Caco-2 (cell line): ENCODE results near the gene METTL13. TPM values are rescaled to one million over a fixed set of nuclear protein-coding genes. Genes with fewer than 3 reads are reported as not detected.

Experiments used
- BruUV-seq: library from RNA; stranded (reverse); fragments of 400-500 nt; replicated peaks from 2 replicates; lab custom pipeline; 2021; lab: Mats Ljungman, UMichigan
- CTCF ChIA-PET: fragments of 300-600 bp; sonication (Branson Sonifier 250); formaldehyde crosslinking; loops from one replicate; lab custom pipeline; 2022; ENCODE audit warnings: antibody characterized with exemption; lab: Charles Lee
- POLR2A ChIA-PET: fragments of 300-600 bp; sonication (Branson Sonifier 250); formaldehyde crosslinking; loops from one replicate; lab custom pipeline; 2022; ENCODE audit warnings: antibody characterized with exemption; lab: Charles Lee
- DNase-seq, 2 experiments: peaks; one replicate each; pipeline versions ENCODE4 v3.0.0 to v3.0.0-alpha.2; 2020 to 2022
- H3K27me3 ChIP-seq: replicated peaks from 2 replicates; pipeline ENCODE4 v1.6.0; 2011; ENCODE audit warnings: low read length; ENCODE audit not compliant: control insufficient read depth, insufficient read depth
- H3K36me3 ChIP-seq: 2 replicates; pipeline ENCODE4 v1.5.1; 2011; ENCODE audit warnings: low read length; ENCODE audit not compliant: control insufficient read depth, insufficient read depth
- H3K4me1 ChIP-seq: fragments of 250-450 bp; sonication (Bioruptor Pico); 2 replicates; pipeline ENCODE4 v1.5.1; 2020; ENCODE audit warnings: mild to moderate bottlenecking
- H3K4me3 ChIP-seq: 2 replicates; pipeline ENCODE4 v1.5.1; 2011; ENCODE audit warnings: low read depth, mild to moderate bottlenecking, control low read depth, low read length
- H3K9me3 ChIP-seq: fragments of 250-450 bp; sonication (Bioruptor Pico); 2 replicates; pipeline ENCODE4 v1.5.1; 2020; ENCODE audit warnings: mild to moderate bottlenecking, moderate library complexity
- H3K27ac Mint-ChIP-seq: one replicate; pipeline ENCODE4 v1.8.0; 2022; ENCODE audit warnings: mixed read lengths; ENCODE audit not compliant: unreplicated experiment
- H3K27me3 Mint-ChIP-seq: one replicate; pipeline ENCODE4 v1.8.0; 2022; ENCODE audit warnings: mixed read lengths; ENCODE audit not compliant: insufficient read depth, unreplicated experiment
- H3K36me3 Mint-ChIP-seq: one replicate; pipeline ENCODE4 v1.8.0; 2022; ENCODE audit warnings: mild to moderate bottlenecking, mixed read lengths; ENCODE audit not compliant: insufficient read depth, unreplicated experiment
- H3K4me1 Mint-ChIP-seq: one replicate; pipeline ENCODE4 v1.8.0; 2022; ENCODE audit warnings: low read depth, mixed read lengths; ENCODE audit not compliant: unreplicated experiment
- H3K4me3 Mint-ChIP-seq: one replicate; pipeline ENCODE4 v1.8.0; 2022; ENCODE audit warnings: mild to moderate bottlenecking, moderate library complexity, mixed read lengths; ENCODE audit not compliant: unreplicated experiment
- H3K9me3 Mint-ChIP-seq: one replicate; pipeline ENCODE4 v1.8.0; 2022; ENCODE audit warnings: mixed read lengths; ENCODE audit not compliant: unreplicated experiment
- intact Hi-C: fragments of 100-400 bp; cut with micrococcal nuclease; formaldehyde crosslinking; loops from one replicate; pipeline ENCODE4 v1.10.0; 2022; ENCODE audit not compliant: unreplicated experiment
- total RNA-seq: library from RNA; stranded (reverse); gene quantifications from 2 replicates; pipeline ENCODE4 v1.2.3, GENCODE V29; 2022
- TF ChIP-seq, protein P1 (sequence below), 2 experiments: fragments of 200-600 bp in 1 of 2; IDR thresholded peaks; 1 replicate in 1 of 2; 2 replicates in 1 of 2; pipeline versions ENCODE4 v1.5.1 to v1.8.0; 2011 to 2022; ENCODE audit warnings: antibody characterized with exemption in 1 of 2, control low read depth in 1 of 2, inconsistent platforms in 1 of 2, low read depth in 1 of 2, low read length in 1 of 2, mild to moderate bottlenecking in 1 of 2, moderate library complexity in 1 of 2; ENCODE audit not compliant: insufficient read depth in 1 of 2, severe bottlenecking in 1 of 2, unreplicated experiment in 1 of 2

Gene METTL13
- total RNA-seq, 1 experiment from 2014 or later, result 36.9 TPM

DNA sequence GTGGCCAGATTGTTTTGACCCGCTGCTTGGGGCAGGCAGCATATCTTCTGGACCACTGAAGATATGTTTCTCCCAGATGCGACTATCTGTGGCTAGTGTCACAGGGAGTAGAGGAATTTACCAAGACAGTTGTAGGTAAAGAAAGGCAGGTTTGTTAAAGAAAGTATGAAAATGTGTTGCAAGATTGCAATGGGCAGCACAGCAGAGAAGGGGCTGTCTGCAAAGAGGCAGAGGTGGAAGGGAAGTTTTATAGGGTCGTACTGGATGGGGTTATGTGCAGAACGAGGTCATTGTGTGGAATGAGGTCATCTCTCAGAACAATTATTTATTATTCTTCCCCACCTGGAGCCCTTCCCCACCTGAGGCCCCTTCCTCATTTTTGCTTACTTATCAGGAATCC lies 24.6 kb upstream of the METTL13 start:
- Mint-ChIP-seq H3K27me3 (no peaks in the 10 kb centered on the region), H3K27ac (no peak overlapping the region), H3K9me3 (peaks cover 11% of the 10 kb centered on the region), H3K4me1 (no peaks in the 10 kb centered on the region), H3K4me3 (no peak overlapping the region), H3K36me3 (no peaks in the 10 kb centered on the region)
- Histone ChIP-seq H3K27me3 (no peaks in the 10 kb centered on the region), H3K9me3 (peaks cover 12% of the 10 kb centered on the region), H3K4me1 (no peaks in the 10 kb centered on the region; the same call in 1 of the 2 replicates), H3K4me3 (no peak overlapping the region), H3K36me3 (no peaks in the 10 kb centered on the region)
- ChIA-PET POLR2A (no interaction called here), CTCF (no interaction called here)
- TF ChIP-seq, protein P1, sequence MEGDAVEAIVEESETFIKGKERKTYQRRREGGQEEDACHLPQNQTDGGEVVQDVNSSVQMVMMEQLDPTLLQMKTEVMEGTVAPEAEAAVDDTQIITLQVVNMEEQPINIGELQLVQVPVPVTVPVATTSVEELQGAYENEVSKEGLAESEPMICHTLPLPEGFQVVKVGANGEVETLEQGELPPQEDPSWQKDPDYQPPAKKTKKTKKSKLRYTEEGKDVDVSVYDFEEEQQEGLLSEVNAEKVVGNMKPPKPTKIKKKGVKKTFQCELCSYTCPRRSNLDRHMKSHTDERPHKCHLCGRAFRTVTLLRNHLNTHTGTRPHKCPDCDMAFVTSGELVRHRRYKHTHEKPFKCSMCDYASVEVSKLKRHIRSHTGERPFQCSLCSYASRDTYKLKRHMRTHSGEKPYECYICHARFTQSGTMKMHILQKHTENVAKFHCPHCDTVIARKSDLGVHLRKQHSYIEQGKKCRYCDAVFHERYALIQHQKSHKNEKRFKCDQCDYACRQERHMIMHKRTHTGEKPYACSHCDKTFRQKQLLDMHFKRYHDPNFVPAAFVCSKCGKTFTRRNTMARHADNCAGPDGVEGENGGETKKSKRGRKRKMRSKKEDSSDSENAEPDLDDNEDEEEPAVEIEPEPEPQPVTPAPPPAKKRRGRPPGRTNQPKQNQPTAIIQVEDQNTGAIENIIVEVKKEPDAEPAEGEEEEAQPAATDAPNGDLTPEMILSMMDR (IDR thresholded peaks at IDR 0.05; ENCODE audit: insufficient read depth in 1 of 2, low read depth in 1 of 2, low read length in 1 of 2, severe bottlenecking in 1 of 2, unreplicated experiment in 1 of 2), result no peak
- no peak for DNase-seq
- no TSS peak for BruUV-seq
- intact Hi-C loops, result no loop called here

DNA sequence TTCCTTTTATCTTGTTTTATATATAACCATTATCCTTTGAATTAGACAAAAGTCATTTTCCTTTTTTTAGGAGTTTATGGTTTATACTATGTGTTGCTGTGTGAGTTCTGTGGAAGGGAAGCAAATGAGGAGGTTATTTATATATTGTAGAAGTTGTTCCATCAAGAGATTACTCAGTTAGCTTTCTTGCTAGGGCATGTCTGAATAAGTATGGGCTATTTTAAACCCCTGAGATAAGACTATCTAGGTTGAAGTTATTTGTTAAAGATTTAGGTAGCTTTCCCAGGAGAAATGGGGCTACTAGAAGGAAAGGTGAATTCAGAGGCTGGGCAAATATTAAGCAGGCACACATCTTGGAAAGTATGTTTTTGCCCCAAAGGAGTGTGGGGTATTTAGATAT lies 23.4 kb upstream of the METTL13 start:
- peaks cover 12% of the 10 kb centered on the region for H3K9me3 ChIP-seq
- intact Hi-C loops, result no loop called here
- no peaks in the 10 kb centered on the region; the same call in 1 of the 2 replicates for H3K4me1 ChIP-seq
- Mint-ChIP-seq H3K4me1 (no peaks in the 10 kb centered on the region), H3K36me3 (no peaks in the 10 kb centered on the region), H3K27me3 (peaks cover under 1% of the 10 kb centered on the region), H3K9me3 (peaks cover 11% of the 10 kb centered on the region), H3K27ac (no peak overlapping the region), H3K4me3 (no peak overlapping the region)
- BruUV-seq, result no TSS peak
- no peak for DNase-seq
- ChIA-PET CTCF (no interaction called here), POLR2A (no interaction called here)
- no peak overlapping the region for H3K4me3 ChIP-seq
- TF ChIP-seq, protein P1 (IDR thresholded peaks at IDR 0.05; ENCODE audit: insufficient read depth in 1 of 2, low read depth in 1 of 2, low read length in 1 of 2, severe bottlenecking in 1 of 2, unreplicated experiment in 1 of 2), result no peak
- H3K27me3 ChIP-seq, result no peaks in the 10 kb centered on the region
- no peaks in the 10 kb centered on the region for H3K36me3 ChIP-seq

DNA sequence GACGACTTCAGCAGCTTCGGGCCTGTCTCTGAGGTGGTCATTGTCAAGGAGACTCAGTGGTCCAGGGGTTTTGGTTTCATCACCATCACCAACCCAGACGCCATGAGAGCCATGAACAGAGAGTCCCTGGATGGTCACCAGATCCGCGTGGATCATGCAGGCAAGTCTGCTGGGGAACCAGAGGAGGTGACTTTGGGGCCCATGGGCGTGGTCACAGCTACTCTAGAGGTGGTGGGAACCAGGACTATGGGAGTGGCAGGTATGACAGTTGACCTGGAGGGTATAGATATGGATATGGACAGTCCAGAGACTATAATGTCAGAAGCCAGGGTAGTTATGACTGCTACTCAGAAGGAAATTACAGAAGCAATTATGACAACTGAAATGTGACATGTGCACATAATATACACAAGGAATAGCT lies 19.3 kb upstream of the METTL13 start:
- no TSS peak for BruUV-seq
- intact Hi-C loops, result no loop called here
- POLR2A ChIA-PET, result no interaction called here

More for the DNA sequence above, 19.3 kb upstream of the METTL13 start:
- no peaks in the 10 kb centered on the region for H3K27me3 ChIP-seq
- no peak overlapping the region for H3K4me3 Mint-ChIP-seq
- no peak for DNase-seq
- H3K9me3 ChIP-seq, result peaks cover 6% of the 10 kb centered on the region
- H3K27ac Mint-ChIP-seq, result no peak overlapping the region
- H3K4me1 ChIP-seq, result no peaks in the 10 kb centered on the region; the same call in 1 of the 2 replicates
- TF ChIP-seq, protein P1 (IDR thresholded peaks at IDR 0.05; ENCODE audit: insufficient read depth in 1 of 2, low read depth in 1 of 2, low read length in 1 of 2, severe bottlenecking in 1 of 2, unreplicated experiment in 1 of 2), result no peak
- H3K27me3 Mint-ChIP-seq, result peaks cover 12% of the 10 kb centered on the region
- no peaks in the 10 kb centered on the region for H3K36me3 Mint-ChIP-seq
- no peak overlapping the region for H3K4me3 ChIP-seq
- no peaks in the 10 kb centered on the region for H3K4me1 Mint-ChIP-seq
- H3K9me3 Mint-ChIP-seq, result peaks cover 1% of the 10 kb centered on the region
- H3K36me3 ChIP-seq, result no peaks in the 10 kb centered on the region
- CTCF ChIA-PET, result interaction anchor here (0.6 kb wide), 1 partner anchor 13 kb away, joined by 5 read pairs; no protein-coding TSS in a partner anchor
